Eye (tissue), 1 donor: ENCODE results near the gene ZBTB40.

ENCODE experiments used
- DNase-seq: peaks from one replicate; pipeline ENCODE4 v3.0.0-alpha.2; 2015

ZBTB40 gene

DNA sequence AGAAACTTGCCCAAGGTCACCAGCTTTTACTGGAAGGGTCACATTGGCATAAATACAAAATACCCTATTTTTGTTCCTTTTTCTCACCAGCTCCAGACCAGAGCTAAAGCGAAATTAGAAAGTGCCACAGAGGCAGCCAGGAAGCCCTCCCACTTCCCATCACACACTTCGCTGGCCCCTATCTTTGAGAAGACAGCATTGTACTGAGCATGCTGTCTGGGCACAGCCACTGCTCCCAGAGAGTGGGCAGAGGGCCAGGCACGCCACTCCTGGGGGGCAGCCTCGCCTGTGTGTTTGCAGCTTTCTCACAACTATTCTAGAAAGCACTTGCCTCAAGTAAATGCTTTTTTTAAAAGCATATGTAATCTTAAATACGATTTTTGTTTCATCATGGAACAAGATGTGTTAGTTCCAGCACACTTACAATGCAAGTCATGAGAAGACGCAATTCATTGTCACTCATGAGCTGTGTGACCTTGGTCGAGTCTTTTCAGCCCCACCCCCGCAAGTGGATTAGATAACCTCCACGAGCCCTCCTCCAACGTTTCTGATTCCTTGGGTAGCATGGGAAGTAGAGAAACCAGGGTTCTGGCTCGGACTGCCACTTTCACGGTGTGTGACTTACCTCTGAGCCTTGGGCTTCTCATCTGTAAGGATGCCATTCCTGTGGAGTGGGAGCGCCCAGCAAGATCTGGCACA, 85.9 kb downstream of the ZBTB40 start:
- no peak for DNase-seq

DNA sequence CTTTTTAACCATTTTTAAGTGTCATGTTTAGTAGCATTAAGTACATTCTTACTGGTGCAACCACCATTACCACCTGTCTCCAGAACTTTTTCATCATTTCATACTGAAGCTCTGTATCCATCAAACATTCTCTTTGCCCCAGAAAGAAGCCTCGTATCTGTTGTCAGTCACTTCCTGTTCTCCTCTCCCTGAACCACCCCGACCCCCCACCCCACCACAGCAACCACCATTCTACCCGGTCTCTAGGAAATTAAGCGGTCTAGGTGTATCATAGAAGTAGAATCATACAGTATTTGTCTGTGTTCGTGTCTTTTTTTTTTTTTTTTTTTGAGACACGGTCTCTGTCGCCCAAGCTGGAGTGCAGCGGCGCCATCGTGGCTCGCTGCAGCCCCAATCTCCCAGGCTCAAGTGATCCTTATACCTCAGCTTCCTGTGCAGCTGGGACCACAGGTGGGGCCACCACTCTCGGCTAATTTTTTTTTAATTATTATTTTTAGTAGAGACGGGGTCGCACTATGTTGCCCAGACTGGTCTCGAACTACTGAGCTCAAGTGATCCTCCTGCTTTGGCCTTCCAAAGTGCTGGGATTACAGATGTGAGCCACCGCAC, 88.0 kb downstream of the ZBTB40 start:
- DNase-seq: no peak

DNA sequence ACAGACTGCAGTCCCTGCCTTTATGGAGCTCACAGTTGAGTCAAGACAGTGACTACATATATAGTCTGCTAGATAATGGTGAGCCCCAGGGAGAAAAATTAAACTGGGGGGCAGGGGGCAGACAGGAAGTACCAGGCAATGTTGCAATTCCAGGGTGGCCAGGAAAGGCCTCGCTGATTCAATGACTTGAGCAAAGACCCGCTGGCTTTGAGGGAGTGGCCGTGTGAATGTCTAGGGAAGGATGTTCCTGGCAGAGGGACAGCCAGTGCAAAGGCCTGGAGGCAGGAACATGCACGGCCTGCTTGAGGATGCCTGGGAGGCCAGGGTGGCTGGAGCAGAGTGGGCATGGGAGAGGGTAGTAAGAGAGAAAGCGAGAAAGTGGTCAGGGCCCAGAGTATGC, 88.7 kb downstream of the ZBTB40 start:
- no peak for DNase-seq

DNA sequence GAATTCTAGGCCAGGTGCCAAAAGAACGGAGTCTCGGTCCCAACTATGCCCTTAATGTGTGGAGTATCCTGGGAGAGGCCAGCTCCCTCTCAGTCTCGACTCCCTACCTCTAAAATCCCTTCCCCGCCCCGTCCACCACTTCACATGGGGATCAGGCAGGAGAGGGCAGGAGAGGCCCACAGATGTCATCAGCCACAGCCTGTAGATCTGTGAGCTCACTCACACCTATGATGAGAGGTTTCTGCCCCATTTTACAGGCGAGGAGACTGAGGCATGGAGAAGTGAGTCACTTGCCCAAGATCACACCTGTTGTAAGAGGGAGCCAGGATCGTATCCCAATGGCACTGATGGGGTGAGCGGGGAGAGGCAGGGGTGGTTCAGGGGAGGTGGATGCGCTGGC, 91.2 kb downstream of the ZBTB40 start:
- DNase-seq: no peak

- DNase-seq: no peak
These were observed 92.0 kb downstream of the ZBTB40 start for GRCh38 chr1:22543679-22544078.

DNA sequence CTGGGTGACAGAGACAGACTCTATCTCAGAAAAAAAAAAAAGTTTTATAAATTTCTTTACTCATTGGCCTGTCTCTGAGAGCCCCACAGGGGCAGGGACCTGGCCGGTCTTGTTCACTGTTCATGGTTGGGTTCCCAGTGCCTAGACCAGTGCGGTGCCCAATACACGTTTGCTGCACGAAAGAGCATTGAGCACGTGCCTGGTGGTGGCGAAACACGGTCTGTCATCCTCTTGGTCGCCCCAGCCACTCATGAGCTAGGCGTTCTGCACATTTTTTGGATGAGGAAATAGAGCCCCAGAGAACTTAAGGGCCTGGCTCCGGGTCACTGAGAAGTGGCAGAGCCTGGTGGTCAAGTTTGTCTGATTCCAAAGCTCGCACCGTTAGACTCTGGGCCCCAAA, 93.0 kb downstream of the ZBTB40 start:
- no peak for DNase-seq

GRCh38 chr1:22545141-22545540, 93.5 kb downstream of the ZBTB40 start:
- no peak for DNase-seq

GRCh38 chr1:22547186-22547817, 95.7 kb downstream of the ZBTB40 start:
- DNase-seq: no peak

- DNase-seq: no peak
These were observed 96.3 kb downstream of the ZBTB40 start for GRCh38 chr1:22547818-22548462.

- no peak for DNase-seq
These were observed 98.4 kb downstream of the ZBTB40 start for GRCh38 chr1:22550021-22550420.

DNA sequence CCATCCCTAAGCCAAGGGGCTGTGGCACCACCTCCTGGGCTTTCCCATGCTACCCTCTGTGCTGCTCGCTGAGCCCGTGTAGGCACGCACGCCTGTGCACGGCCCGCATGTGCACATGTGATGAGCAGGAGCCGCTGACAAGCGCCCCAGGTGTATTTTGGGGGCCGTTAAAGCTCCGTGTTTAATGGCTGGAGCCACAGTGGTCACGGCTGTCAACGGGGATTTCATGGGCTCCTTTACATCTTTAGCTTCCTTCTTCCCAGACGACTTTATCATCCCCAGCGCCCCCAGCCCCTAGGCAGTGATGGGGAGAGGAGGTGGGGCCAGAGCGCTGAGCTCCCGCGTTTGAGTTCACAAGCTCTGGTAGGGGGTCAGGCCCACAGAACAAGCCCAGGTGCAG, 99.9 kb downstream of the ZBTB40 start:
- DNase-seq: no peak

DNA sequence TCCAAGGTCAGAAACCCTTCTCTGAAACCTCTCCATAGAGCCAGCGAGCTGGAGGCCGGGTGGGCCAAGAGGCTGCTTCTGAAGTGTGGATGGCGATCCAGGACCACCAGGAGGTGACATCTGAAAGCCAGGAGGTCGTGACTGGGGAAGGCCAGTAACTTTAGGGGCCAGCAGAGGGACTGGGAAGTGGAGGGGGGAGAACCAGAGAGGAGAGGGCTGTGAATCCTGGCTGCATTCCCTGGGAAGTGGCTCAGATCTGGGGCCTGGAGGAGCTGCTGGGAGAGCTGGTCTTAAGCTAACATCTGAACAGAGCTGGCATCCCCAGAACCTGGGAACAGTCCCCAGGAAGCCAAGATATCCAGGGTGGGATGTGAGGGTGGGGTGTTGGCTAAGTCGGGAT, 100.4 kb downstream of the ZBTB40 start:
- no peak for DNase-seq

GRCh38 chr1:22553104-22553880, 101.6 kb downstream of the ZBTB40 start:
- no peak for DNase-seq

DNA sequence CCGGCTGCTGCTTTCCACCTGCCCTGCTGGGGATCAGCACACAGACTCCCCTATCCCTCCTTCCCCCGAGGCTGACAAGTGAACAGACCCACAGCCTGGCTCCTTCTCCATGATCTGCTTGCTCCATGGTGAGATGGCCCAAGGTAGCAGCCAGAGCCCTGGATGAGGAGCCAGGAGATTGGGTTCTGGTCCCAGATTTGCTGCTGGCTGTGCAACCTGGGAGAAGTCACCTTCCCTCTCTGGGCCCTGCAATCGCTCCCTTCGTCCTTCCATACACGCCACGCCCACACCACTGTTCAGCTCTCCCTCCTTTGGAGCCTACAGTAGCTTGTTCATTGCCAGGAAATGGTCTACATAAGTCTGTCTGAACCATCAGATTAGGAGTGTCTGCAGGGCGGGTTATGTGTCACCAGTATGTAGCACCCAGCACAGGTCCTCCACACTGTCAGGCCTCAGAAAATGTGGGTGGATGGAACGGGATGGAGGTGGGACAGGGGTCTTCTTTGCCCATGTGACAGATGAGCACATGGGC, 102.4 kb downstream of the ZBTB40 start:
- no peak for DNase-seq

- no peak for DNase-seq
These were observed 103.7 kb downstream of the ZBTB40 start for GRCh38 chr1:22555371-22555656.

GRCh38 chr1:22556391-22557104, 104.9 kb downstream of the ZBTB40 start:
- DNase-seq: no peak

- no peak for DNase-seq
These were observed 105.8 kb downstream of the ZBTB40 start for GRCh38 chr1:22557341-22557950.

DNA sequence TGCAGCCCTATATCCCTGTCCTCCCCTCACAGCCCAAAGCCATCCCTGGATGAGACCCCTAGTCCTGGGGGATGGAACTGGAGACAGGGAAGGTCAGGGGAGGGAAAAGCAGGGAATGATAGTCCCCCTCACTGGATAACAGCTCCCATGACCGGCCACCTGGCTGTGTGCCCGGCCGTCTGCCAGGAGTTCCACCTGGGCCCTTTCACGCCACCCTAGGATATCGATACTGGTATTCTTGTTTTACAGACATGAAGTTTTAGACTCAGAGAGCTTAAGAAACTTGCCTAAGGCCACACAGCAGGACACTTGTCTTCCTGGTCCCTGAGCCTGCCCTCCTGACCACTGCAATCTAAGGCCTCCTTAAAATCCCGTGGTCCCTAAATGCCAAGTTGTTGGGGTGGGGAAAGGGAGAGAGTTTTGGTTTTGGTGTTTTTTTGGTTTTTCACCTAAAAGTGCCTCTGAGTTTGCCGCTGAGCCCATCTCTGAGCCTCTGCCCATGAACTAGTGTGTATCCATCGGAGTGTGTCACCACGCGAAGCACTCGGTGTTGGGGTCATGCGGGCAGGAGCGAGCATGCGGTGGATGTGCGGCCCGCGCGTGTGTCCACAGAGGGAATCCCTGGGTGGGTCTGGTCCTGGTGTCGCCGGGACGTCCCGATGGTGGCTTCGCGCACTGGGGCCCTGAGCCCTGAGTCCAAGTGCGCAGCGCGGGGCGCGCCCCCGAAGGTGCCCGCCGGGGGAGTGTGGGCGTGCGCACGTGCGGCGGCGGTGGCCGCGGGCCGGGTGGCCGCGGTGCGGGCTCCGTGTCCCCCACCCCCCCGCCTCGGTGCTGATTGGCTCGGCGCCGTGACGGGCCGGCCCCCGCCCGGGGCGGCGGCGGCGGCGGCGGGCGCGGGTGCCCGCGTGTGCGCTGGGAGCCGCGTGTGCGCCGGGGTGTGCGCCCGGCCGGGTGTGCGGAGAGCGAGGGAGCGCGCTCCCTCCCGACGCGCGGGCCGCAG, 111.2 kb downstream of the ZBTB40 start, which contains the start of gene EPHA8:
TSS of gene EPHA8 (plus strand) at position 906 of the 1,000 bp plus-strand sequence. CDS start 147 bp downstream, outside the sequence.
- DNase-seq: no peak

DNA sequence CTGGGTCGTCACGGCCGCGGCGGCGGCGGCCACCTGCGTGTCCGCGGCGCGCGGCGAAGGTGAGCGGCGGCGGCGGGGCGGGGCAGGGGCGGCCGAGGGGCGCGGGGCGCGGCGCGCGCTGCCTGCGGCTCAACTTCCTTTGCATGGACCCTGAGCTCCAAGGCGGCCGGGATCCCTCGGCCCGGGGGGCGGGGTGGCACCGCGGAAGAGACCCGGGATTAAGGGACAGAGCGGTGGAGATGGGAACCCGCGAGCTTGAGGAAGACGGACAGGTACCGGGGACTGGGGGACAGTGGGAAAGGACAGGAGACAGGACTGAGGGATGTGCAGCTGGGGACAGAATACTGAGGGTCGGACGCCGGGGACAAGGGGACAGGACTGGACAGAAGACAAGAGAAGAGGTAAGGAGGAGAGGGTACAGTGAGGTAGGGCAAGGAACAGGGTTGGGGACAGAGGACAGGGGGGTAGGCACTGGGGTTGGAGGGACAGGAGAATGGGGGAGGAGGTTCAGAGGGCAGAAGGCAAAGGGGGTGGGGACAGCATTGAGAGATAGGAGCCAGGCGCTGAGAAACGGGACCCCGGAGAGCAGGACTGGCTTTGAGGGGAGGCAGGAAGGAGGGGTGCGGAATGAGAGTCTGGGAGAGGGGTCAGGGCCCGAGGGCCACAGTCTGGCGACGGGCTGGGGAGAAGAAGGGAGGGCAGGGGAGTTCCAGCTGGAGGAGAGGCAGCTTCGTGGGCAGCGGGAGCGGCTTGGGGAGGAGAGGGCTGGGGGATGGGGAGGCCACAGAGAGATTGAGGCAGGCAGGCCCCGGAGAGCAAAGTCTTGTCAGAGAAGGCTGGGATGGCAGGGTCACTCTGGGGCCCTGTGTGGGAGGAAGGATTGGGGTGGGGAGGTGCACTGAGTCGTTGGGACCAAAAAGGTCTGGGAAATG, 112.3 kb downstream of the ZBTB40 start:
- DNase-seq: no peak
